ENCODE measurements around the gene ELMO1.

- no peak for TF ChIP-seq EZH2 (IDR thresholded peaks at IDR 0.05; ENCODE audit: borderline replicate concordance, low read depth, low read length, severe bottlenecking)
- TF ChIP-seq, protein P1, sequence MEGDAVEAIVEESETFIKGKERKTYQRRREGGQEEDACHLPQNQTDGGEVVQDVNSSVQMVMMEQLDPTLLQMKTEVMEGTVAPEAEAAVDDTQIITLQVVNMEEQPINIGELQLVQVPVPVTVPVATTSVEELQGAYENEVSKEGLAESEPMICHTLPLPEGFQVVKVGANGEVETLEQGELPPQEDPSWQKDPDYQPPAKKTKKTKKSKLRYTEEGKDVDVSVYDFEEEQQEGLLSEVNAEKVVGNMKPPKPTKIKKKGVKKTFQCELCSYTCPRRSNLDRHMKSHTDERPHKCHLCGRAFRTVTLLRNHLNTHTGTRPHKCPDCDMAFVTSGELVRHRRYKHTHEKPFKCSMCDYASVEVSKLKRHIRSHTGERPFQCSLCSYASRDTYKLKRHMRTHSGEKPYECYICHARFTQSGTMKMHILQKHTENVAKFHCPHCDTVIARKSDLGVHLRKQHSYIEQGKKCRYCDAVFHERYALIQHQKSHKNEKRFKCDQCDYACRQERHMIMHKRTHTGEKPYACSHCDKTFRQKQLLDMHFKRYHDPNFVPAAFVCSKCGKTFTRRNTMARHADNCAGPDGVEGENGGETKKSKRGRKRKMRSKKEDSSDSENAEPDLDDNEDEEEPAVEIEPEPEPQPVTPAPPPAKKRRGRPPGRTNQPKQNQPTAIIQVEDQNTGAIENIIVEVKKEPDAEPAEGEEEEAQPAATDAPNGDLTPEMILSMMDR (IDR thresholded peaks at IDR 0.05; ENCODE audit: borderline replicate concordance, extremely low read depth, low read length, poor library complexity, severe bottlenecking): no peak
Observed at GRCh38 chr7:37415629-37416028, 33.0 kb downstream of the ELMO1 start.

All from DND-41 (cell line).